HT1080 (cell line): ENCODE measurements around the gene CCNA2. TPM values are rescaled to one million over a fixed set of nuclear protein-coding genes. Genes with fewer than 3 reads are reported as not detected.
A peak's percentile ranks its signal among the peaks of the same experiment; 100 is the strongest.

ENCODE experiments used
- DNase-seq: peaks from one replicate; pipeline ENCODE4 v3.0.0-alpha.2; 2015; ENCODE audit warnings: low read depth
- polyA plus RNA-seq, 2 experiments: library from polyadenylated mRNA; depleted of rRNA; stranded (reverse); fragments of >200 nt; gene quantifications; 2 replicates each; pipeline ENCODE4 v1.2.3, GENCODE V29; 2015
- total RNA-seq: library from RNA; depleted of rRNA; stranded (reverse); fragments of >200 nt; shearing (Covaris generic); gene quantifications from 2 replicates; pipeline ENCODE4 v1.2.3, GENCODE V29; 2014; rRNA removed

The CCNA2 gene
- total RNA-seq = 175 and 190 TPM in 2 replicates
- polyA plus RNA-seq (2015; cell fraction: cytosol; rRNA removed) = 113 and 116 TPM in 2 replicates
- polyA plus RNA-seq (2015; cell fraction: nucleus; rRNA removed) = 87.4 and 93.5 TPM in 2 replicates

DNA sequence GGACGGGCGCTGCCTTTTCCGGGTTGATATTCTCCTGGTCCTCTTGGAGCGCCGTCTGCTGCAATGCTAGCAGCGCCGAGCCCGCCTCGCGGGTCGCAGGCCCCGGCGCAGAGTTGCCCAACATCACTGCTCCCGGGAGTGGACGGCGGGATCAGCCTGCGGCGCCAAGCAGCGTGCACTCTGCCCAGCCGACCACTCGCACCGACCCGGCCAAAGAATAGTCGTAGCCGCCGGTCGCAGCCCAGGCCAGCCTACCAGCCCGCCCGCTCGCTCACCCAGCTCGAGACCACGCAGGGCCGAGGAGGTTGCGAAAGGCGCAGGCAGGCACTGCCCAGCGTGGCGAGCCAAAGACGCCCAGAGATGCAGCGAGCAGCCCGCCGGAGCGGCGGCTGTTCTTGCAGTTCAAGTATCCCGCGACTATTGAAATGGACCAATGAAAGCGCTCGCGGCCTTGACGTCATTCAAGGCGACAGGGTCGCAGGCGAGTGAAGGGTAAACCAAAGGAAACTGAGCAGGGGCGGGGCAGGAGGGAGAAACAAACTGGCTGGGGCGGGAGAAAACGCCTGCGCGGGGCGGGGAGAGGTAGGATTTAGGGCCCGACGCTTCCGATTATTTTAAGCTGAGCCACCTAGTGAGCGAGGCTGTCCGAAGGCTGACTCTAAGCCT is at the start of gene CCNA2:
TSS of gene CCNA2 (minus strand) at position 379 of the 666 bp plus-strand sequence. CDS start at position 124, 255 bp downstream.
- peak; percentile 96 for DNase-seq

DNA sequence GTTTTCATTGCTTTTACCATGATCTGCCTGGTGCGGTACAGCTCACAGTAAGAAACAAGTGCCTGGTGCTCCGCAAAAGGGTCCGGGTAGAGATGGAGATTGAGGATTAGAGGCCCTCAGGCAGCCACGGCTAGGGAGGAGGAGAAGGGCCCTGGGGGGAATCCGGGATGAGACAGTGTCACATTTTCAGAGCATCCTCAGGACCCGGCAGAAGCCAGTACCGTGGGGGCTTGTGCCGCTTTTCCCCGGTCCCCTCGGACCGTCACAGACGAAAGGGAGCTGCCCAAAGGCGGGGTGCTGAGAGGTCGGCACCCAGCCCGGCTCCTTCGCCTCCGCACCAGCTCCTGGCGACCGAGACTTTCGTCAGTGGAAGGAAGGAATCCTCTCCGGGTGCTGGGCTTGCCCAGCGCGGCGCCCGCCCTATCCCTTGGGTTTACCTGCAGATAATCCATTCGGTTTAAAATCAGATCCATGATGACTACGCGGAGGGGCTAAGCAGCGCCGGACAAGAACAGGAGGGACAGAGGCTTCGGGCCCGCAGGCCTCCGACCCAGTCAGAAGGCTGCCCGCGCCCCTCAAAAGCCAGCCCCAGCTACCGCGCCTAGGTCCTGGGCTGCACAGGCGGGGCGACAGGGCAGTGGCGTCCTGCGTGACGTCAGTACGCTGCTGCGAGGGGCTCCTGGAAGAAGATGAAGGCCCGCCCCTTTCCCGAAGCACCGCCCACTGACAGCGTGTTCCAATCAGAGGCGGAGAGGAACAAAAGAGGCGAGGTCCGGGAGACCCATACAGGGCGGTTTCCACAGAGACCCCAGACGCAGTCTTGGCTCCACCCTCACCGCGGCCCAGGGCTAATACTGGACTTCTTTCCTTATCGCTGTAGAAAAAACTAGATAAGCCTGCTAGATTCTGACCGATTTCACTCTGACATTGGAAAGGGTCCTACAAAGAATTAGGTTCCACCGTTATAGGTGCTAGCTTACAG is 46.4 kb upstream of the CCNA2 start, which contains the start of gene BBS7:
TSS of gene BBS7 (minus strand) at position 634 of the 982 bp plus-strand sequence. CDS start at position 473, 161 bp downstream.
- peak; percentile 98 for DNase-seq

DNA sequence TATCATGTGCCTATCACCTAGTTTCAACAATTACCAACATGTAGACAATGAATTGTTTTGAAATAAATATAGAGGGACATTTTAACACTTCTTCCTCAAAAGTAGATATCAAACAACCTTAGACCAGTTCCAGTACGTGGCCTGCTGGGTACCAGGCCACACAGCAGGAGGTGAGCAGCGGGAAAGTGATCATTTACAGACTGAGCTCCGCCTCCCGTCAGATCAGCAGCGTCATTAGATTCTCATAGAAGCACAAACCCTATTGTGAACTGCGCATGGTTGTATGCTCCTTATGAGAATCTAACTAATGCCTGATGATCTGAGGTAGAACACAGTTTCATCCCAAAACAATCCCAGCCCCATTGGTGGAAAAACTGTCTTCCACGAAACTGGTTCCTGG is 40.1 kb upstream of the CCNA2 start:
- no peak for DNase-seq

DNA sequence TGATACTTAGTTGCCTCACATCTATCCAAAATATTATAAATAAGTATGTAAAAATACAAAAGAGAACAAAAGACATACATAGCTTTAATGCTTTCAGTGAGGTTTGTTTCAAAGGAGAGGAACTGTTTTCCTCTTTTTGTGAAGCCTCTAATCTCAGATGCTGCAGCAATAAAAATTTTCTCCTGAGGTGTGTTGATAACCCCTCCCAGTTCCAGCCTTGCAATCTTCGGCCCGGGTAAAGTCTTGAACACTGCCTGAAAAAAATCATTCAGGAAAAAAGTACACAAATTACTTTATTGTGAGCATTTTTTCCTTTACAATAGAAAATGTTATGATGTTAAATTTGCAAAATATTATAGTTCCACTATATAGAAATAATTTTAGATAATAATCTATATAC is 37.7 kb upstream of the CCNA2 start:
- no peak for DNase-seq

DNA sequence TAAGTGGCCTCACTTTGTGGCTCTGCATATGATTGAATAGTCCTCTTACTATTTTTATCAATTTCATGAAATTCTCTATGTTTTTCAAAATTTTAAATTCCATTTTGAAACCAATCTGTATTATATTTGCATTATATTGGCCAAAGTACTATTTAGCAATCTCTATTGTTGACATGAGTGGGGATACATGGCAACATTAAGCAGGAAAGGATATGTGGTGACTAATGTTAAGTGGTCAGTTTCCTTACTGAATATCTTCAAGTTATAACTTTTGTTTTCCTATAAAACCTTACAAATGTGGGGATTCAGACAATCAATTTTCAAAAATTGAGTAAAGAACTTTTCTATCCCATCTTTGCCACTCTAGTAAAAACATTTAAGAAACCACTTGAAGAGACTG is 36.4 kb upstream of the CCNA2 start:
- DNase-seq = no peak

DNA sequence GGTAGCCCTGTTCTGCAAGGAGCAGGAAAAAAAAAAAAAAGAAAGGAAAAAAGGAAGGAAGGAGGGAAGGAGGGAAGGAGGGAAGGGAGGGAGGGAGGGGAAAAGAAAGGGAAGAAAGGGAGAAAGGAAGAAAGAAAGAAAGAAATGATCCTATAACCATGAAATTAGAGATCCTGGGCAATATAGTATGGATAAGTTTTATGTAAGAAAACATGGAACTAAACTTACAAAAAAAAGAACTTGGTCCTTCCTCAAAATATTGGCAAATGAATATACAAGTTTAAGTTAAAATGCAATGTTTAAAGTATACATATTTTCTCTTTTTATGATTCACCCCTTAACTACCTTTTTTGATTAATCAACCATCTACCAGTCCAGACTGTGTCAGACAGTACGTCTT is 27.7 kb upstream of the CCNA2 start:
- no peak for DNase-seq

DNA sequence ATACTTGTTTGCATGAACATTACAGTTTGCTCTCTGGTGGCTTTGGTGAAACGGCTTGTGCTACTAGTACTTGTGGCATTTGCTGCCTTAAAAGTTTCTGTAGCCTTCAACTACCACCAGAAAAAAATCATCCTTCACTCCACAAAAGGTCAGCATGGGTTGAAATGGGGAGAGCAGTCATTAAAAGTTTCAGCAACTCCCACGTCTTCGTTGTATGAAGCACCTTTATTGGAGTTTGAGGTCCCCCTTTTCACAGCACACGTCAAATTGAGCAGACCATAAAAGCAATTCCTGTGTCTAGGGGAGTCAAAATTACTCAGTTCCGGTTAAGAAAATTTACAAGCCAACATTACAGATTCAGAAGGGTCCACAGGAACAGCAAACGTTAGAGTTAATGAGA is 23.0 kb upstream of the CCNA2 start:
- DNase-seq = no peak

DNA sequence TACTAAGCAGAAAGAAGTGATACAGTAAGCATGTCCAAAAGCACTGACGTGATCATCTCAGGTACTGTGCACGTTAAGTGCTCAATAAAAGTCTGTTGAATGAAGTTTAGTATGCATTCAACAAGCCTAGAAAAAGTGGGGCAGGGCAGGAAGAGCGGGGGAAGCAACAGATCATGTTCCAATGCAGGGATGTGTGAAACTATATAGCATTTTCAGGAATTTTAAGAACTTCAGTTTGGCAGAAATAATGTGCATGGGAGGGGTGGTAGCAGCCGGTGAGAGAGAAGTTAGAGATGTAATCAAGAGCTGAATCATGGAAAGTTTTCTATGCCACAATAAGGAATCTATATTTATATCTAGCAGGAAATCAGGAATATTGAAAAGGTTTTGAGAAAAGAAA is 19.2 kb upstream of the CCNA2 start:
- DNase-seq = no peak

DNA sequence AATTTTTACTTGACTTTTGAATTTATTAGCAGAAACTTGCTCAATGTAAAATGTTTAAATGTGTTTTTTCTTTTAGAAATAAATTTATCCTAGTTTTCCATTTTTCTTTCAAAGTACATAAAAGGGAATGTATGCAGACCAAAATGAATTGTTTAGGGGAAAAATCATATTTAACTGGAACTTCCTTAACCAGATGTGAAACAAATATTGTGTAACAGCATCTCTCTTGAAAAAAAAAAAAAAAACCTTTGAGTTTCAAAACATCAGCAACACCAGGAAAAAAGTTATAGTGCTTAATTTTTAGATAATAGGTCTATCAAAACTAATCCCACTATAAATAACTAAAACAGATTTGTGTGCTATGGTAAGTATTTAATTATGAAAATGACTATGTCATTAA is 14.5 kb upstream of the CCNA2 start:
- no peak for DNase-seq

DNA sequence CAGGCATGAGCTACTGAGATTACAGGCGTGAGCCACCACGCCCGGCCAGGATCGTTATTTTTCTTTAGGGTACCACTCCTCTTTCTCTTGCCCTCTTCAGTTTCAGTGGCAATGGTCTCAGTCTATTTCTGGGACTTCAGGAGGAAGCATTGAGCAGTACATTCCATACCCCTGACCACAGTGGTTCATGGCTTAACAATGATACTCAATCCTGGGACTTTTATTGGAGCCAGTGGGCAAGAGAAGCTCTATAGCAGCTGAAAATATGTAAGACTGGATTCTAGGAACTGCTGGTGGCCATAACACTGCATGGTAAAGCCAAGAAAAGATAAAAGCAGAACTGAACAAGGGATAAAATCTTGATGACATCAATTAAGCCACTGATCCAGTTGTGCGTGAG is 5.8 kb upstream of the CCNA2 start:
- DNase-seq = no peak

DNA sequence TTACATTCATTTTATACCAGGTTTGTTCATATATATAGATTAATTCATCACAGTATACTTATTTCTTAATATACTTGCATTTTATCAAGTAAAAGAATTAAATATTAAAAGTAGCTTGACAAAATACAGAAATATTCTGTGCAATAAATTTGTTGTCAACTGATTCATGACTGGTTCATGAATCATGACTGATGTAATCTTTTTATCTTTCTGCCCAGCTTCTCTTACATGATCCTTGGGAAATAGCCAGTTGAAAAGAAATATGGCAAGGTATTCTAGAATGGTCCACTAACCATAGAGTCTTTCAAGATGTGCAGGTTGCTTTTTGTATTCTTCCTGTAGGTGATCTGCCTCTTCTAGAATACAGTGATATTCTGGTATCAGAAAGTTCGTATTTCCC is 4.2 kb upstream of the CCNA2 start:
- DNase-seq = peak; percentile 42

DNA sequence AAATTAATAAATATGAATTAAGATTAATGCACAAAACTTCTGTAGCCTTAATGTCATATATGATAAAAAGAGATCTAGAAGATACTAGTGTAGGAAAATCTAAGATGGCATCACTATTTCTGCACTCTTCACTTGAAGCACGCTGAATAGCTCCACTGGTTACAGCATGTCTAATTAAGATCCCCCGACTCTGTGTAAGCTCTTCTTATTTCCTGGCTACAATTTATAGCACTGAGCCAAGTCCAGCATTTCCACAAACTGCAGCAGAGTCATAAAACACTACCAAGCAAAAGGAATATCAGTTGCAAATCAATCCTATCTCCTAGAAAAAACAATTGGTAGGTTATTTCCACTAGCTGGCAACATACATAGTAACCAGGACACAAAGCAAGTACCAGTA is 1.3 kb upstream of the CCNA2 start:
- DNase-seq = no peak

DNA sequence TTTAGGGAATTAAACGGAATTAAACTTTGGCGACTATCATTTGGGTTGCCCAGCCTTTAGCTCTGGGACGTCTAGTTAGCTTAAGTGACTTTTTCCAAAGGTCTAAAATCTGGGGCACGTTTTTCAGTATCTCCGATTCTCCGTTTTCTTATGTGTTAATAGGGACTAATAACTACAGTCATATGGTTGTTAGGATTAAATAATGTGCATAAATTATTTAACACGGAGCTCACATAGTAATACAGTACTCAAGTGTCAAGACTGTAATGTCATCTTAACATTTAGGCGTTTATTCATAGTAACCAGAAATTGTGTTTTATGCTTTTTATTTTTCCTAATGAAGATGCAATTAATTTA is 466 bp upstream of the CCNA2 start:
- no peak for DNase-seq

DNA sequence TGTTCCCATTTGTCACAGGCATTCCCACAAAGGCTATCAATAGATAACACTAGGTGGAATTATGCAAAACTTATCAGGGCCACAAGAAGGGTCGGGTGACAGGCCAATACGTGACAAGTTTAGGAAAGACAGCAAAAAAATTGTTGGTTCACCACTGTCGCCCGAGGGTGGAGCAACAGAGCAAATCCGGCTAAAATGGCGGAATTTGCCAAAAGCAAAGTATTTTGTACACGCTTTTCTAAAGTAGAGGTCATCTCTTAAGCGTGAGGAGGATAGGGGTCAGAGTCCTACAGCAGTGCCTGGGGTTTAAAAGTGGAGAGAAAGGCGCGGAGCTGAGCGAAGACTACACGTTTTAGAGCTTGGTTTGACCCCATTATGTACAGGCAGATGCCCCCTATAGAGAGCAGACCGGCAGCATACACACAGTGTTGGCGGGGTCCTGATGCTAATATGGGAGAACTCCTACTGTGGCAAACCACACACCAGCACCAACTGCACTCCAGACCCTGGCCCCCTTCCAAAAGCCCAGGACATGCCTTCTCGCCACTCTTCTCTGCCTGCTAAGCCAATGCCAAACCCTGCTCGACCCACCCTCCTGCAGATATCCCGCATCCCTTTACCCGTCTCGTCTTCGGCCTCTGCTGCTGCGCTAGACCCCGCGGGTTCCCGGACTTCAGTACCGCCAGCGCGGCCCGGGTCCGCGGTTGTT is 733 bp downstream of the CCNA2 start:
- DNase-seq = peak; percentile 51

DNA sequence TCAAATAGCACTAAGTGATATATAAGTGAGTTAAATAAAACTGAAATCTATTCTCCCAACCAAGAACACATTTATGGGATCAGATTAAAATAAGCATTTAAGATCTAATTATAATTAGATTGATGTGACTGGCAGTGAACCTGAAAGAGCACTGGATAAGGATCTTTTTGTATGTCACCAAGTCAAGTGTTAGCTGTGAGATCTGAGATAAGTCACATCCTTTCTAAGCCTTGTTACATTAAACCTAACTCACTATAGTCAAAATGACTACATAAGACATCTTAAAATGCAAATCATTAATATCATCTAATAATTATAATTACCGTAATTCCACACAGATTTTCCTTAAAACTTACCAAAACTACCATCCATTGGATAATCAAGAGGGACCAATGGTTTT is 1.6 kb downstream of the CCNA2 start:
- DNase-seq = no peak

DNA sequence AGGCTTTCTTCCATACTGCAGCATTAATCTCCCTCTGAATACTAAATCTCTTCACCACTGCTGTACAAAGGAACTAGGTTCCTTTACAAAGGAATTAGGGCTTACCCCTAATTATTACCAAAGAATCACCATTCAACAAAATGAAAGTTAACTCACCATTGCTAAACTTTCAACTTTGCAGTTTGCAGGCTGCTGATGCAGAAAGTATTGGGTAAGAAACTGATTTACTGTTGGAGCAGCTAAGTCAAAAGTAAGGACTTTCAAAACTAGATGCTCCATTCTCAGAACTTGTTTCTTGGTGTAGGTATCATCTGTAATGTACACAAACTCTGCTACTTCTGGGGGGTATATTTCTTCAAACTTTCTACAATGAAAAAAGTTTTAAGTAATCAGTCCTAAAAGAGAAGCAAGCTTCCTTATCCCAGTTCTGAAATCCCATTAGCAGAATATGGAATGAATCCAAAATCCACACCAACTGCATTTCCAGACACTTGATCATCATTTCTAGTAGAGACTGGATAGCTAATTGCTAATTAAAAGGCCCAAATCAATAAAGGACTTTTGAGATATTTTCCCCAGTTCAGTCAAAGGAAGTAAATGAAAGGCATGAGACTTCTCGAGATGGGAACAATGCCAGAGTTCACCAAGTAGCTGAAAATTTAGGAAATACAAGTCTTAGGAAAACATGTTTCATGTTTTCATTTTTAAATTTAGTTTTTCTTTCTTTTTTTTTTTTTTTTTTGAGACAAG is 4.3 kb downstream of the CCNA2 start:
- no peak for DNase-seq

DNA sequence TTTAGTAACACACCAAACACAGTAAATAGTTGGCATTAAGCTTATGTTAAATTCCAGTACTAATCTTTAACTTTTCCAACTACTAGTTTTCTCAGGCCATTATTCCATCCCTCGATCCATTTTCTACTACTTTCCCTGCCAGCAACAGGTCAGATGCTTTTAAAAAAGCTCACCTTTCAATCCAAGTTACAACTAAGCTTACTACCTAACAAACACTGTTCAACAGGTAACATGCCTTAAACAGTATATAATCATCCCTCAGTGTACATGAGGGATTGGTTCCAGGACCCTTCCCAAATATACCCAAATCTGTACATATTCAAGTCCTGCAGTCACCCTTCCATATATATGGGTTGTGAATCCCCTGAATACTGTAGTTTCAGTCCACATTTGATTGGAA is 5.5 kb downstream of the CCNA2 start:
- DNase-seq = no peak

DNA sequence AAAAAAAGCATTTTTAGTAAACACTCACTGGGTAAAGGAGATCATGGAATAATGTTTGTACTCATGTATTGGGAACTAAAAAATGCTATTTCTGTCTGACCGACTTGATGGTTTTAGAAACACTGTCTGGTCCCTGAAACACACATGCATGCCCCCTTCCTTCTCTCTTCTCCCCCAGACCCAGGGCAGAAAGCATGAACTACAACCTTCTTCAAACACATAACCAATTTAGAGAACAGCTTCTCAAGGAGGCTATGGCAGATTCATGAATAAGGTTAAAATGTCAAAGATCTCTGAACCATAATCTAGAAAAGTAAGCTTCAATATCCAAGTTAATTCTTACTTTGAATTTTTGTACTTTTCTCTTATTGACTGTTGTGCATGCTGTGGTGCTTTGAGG is 6.0 kb downstream of the CCNA2 start:
- DNase-seq = no peak

DNA sequence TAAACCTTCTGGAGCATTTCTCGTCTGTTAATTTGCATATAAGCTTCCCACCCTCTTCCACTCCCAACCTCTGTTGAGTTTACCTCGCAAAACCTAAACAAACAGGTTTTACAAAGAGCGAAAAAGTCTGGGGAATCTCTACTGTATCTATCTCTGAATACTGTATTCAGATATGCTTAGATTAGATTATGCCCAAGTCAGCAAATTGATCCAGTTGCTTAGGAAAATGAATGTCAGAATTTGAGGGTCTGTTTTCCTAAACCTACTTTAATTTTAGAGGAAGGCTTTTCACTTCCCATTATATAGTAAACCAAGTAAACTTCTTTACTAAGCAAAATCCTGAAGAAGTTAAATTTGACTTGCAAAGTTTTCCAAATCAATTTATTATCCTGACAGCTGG is 6.7 kb downstream of the CCNA2 start:
- no peak for DNase-seq

DNA sequence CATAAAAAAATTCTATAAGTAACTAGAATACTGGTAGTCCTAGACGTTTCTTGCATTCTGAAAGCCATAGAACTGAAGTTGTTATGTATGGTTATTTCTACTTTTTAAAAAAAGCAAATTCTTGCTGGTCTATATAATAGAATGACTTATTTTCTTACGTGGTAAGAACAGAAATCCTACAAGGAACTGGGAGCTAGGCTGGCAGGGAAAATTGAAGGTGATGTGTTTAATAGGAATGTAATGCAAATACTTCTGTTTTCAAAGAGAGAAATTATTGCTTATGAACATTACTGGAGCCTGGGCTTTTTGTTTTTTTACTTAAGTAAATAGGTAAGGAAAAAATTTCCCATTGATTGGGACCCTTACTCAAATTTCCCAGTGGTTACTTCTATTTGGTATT is 8.9 kb downstream of the CCNA2 start:
- DNase-seq = no peak

DNA sequence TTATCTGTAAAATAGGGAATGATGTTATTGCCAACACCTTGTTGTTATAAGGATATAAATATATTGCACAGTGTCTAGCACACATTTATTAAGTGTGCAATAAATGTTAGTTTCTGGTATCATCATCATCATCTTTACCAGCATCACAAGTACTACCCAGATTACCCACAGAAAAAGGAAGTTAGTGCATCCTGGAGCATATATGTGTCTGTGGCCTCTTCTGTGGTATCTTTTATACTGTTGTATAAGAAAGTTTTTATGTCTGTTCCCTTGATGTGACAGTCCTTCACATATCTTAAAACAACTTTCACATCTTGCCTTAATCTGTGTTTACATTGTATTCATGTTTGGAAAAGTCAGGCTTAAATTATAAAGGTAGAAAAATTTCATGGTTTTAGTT is 12.6 kb downstream of the CCNA2 start:
- no peak for DNase-seq
